K562 (cell line): Measurements from ENCODE around the gene KCND2. TPM values are rescaled to one million over a fixed set of nuclear protein-coding genes. Genes with fewer than 3 reads are reported as not detected.

Experiments used
- ATAC-seq: fragments of 200-7000 bp; cut with Tn5 transposase; 3 replicates; pipeline ENCODE4 v1.9.1; 2020; ENCODE audit warnings: moderate library complexity
- BruUV-seq: library from RNA; stranded (reverse); fragments of 400-500 nt; replicated peaks from 2 replicates; lab custom pipeline; 2021; lab: Mats Ljungman, UMichigan
- CTCF ChIA-PET: fragments of 300-600 bp; formaldehyde crosslinking; extraction: SDS; loops from one replicate; lab custom pipeline; 2021; ENCODE audit warnings: low intra/inter-chr PET ratio; lab: Yijun Ruan, JAX
- POLR2A ChIA-PET: fragments of 300-600, 350-650 bp; sonication (Branson Sonifier 250); formaldehyde crosslinking; extraction: SDS; loops from one replicate; lab custom pipeline; 2021; ENCODE audit warnings: antibody characterized with exemption, inconsistent platforms; lab: Yijun Ruan, JAX
- DNase-seq, 4 experiments: peaks; one replicate each; pipeline versions ENCODE4 v3.0.0 to v3.0.0-alpha.2; 2011 to 2018; ENCODE audit warnings: low spot score in 3 of 4, mixed read lengths in 3 of 4; ENCODE audit errors: extremely low read depth in 1 of 4
- FAIRE-seq: peaks from 2 replicates; lab custom pipeline; 2011; peaks lifted over from hg19 to GRCh38; lab: Jason Lieb, UNC
- H2AFZ ChIP-seq: 2 replicates; pipeline ENCODE4 v1.6.0; 2011; ENCODE audit warnings: low read depth, low read length, control low read depth, inconsistent platforms
- H3K27ac ChIP-seq: fragments of 200-600 bp; 3 replicates; pipeline ENCODE4 v1.8.0; 2011; ENCODE audit warnings: low read depth, mild to moderate bottlenecking, control low read depth, inconsistent platforms, low read length, moderate library complexity, mixed read lengths; ENCODE audit errors: extremely low read depth
- H3K27me3 ChIP-seq, 2 experiments: fragments of 300-600 bp in 1 of 2; 2 replicates in 1 of 2; 3 replicates in 1 of 2; pipeline versions ENCODE4 v1.6.0 to v1.8.0; 2011; ENCODE audit warnings: inconsistent platforms in 2 of 2, low read length in 2 of 2, mild to moderate bottlenecking in 1 of 2, mixed read lengths in 1 of 2, moderate library complexity in 1 of 2; ENCODE audit not compliant: control insufficient read depth in 2 of 2, insufficient read depth in 2 of 2
- H3K36me3 ChIP-seq: fragments of 300-600 bp; 3 replicates; pipeline ENCODE4 v1.8.0; 2011; ENCODE audit warnings: mild to moderate bottlenecking, low read length, inconsistent platforms; ENCODE audit not compliant: control insufficient read depth, insufficient read depth
- H3K4me1 ChIP-seq, 2 experiments: fragments of 200-600 bp in 1 of 2; replicated peaks in 1 of 2; 2 replicates in 1 of 2; 3 replicates in 1 of 2; pipeline versions ENCODE4 v1.5.1 to v1.8.0; 2011; ENCODE audit warnings: inconsistent platforms in 2 of 2, low read length in 2 of 2, mild to moderate bottlenecking in 1 of 2, mixed read lengths in 1 of 2, moderate library complexity in 1 of 2; ENCODE audit not compliant: control insufficient read depth in 2 of 2, insufficient read depth in 2 of 2
- H3K4me2 ChIP-seq: 2 replicates; pipeline ENCODE4 v1.6.1; 2011; ENCODE audit warnings: low read length, control low read depth, inconsistent platforms, mixed read lengths; ENCODE audit not compliant: insufficient read depth
- H3K4me3 ChIP-seq: fragments of 200-600 bp; sonication (generic), shearing (Covaris generic); 2 replicates; pipeline ENCODE4 v1.5.1; 2016; ENCODE audit warnings: control low read depth, inconsistent platforms
- H3K79me2 ChIP-seq: fragments of 200-600 bp; 3 replicates; pipeline ENCODE4 v1.8.0; 2011; ENCODE audit warnings: low read length, inconsistent platforms; ENCODE audit not compliant: control insufficient read depth, insufficient read depth
- H3K9ac ChIP-seq, 2 experiments: 2 replicates each; pipeline versions ENCODE4 v1.6.0 to v1.6.1; 2011; ENCODE audit warnings: low read depth in 2 of 2, low read length in 2 of 2, control low read depth in 1 of 2, inconsistent platforms in 1 of 2, mild to moderate bottlenecking in 1 of 2, mixed read lengths in 1 of 2; ENCODE audit not compliant: insufficient read depth in 1 of 2
- H3K9me1 ChIP-seq: one replicate; pipeline ENCODE4 v1.6.0; 2011; ENCODE audit warnings: inconsistent platforms, mild to moderate bottlenecking, low read length, moderate library complexity; ENCODE audit not compliant: control insufficient read depth, insufficient read depth
- H3K9me3 ChIP-seq: replicated peaks from 2 replicates; pipeline ENCODE4 v1.5.1; 2011; ENCODE audit warnings: low read depth, low read length, inconsistent platforms; ENCODE audit not compliant: control insufficient read depth, insufficient read depth
- H4K20me1 ChIP-seq: replicated peaks from 2 replicates; pipeline ENCODE4 v1.6.1; 2011; ENCODE audit warnings: low read length, inconsistent platforms, mixed read lengths; ENCODE audit not compliant: control insufficient read depth, insufficient read depth
- ATF1 ChIP-seq, 2 experiments: fragments of 450-650 bp in 1 of 2; IDR thresholded peaks; 2 replicates each; pipeline ENCODE4 v1.6.1; 2016; ENCODE audit warnings: missing compliant biosample characterization in 1 of 2, missing genetic modification characterization in 1 of 2
- BCL6 ChIP-seq: fragments of 250-450 bp; sonication (Bioruptor Pico); IDR thresholded peaks from 2 replicates; pipeline ENCODE4 v1.4.0; 2020
- CHCHD3 ChIP-seq: fragments of 250-450 bp; sonication (Bioruptor Pico); IDR thresholded peaks from 2 replicates; pipeline ENCODE4 v2.1.2; 2022; ENCODE audit warnings: mild to moderate bottlenecking
- DPF2 ChIP-seq: fragments of 450-650 bp; IDR thresholded peaks from 2 replicates; pipeline ENCODE4 v1.6.1; 2016
- FOXJ2 ChIP-seq: fragments of 200-800 bp; sonication (Bioruptor generic); IDR thresholded peaks from 2 replicates; pipeline ENCODE4 v1.6.1; 2016; ENCODE audit warnings: missing genetic modification characterization, missing compliant biosample characterization
- HSF4 ChIP-seq: fragments of 250-450 bp; sonication (Bioruptor Pico); IDR thresholded peaks from 2 replicates; pipeline ENCODE4 v2.1.2; 2022; ENCODE audit warnings: mild to moderate bottlenecking, moderate library complexity, borderline replicate concordance
- IRF2 ChIP-seq: sonication (generic); formaldehyde crosslinking; IDR thresholded peaks from 2 replicates; pipeline ENCODE4 v1.8.1; 2022; ENCODE audit warnings: mild to moderate bottlenecking, missing genetic modification reagents
- MYC ChIP-seq, 2 experiments: fragments of 250-450 bp in 1 of 2; sonication (Bioruptor Pico) in 1 of 2; IDR thresholded peaks; 2 replicates each; pipeline versions ENCODE4 v1.5.1 to v1.6.1; 2012 to 2021; ENCODE audit warnings: low read depth in 2 of 2, borderline replicate concordance in 1 of 2, improper control_type of control experiment in 1 of 2, low read length in 1 of 2, mild to moderate bottlenecking in 1 of 2, moderate library complexity in 1 of 2
- NFIX ChIP-seq: fragments of 250-450 bp; sonication (Bioruptor Pico); IDR thresholded peaks from 2 replicates; pipeline ENCODE4 v1.4.0; 2020; ENCODE audit warnings: low read depth, mild to moderate bottlenecking, moderate library complexity
- SIN3B ChIP-seq: fragments of 450-650 bp; IDR thresholded peaks from 2 replicates; pipeline ENCODE4 v1.6.1; 2017; ENCODE audit warnings: low read depth, mild to moderate bottlenecking, moderate library complexity
- ZNF23 ChIP-seq: fragments of 250-450 bp; sonication (Bioruptor Pico); IDR thresholded peaks from 2 replicates; pipeline ENCODE4 v1.4.0; 2020; ENCODE audit warnings: mild to moderate bottlenecking
- ZNF263 ChIP-seq: sonication (generic); formaldehyde crosslinking; IDR thresholded peaks from 2 replicates; pipeline ENCODE4 v1.8.0; 2022; ENCODE audit warnings: mild to moderate bottlenecking, missing genetic modification reagents, borderline replicate concordance
- ZNF311 ChIP-seq: fragments of 250-450 bp; sonication (Bioruptor Pico); IDR thresholded peaks from 2 replicates; pipeline ENCODE4 v1.4.0; 2020; ENCODE audit warnings: mild to moderate bottlenecking, moderate library complexity
- ZNF316 ChIP-seq: fragments of 450-650 bp; IDR thresholded peaks from 2 replicates; pipeline ENCODE4 v1.6.1; 2016
- ZNF699 ChIP-seq: fragments of 250-450 bp; sonication (Bioruptor Pico); IDR thresholded peaks from 2 replicates; pipeline ENCODE4 v1.8.0; 2021; ENCODE audit warnings: mild to moderate bottlenecking, moderate library complexity; ENCODE audit not compliant: insufficient replicate concordance
- in situ Hi-C: fragments of 300-500 bp; cut with MboI; formaldehyde crosslinking; loops from 4 replicates; pipeline ENCODE4 v1.15.0; 2018; ENCODE audit warnings: inconsistent platforms, mixed read lengths
- intact Hi-C: fragments of 100-400 bp; cut with micrococcal nuclease; formaldehyde crosslinking; loops from 2 replicates; pipeline ENCODE4 v1.14.2; 2022
- polyA plus RNA-seq, 8 experiments: library from polyadenylated mRNA; depleted of rRNA in 4 of 8; stranded (reverse) in 5 of 8; unstranded in 3 of 8; fragments of >200 nt; fragmentation: Nextera tagmentation in 2 of 8; fragmentation: Illumina TruSeq in 1 of 8; extraction: Ambion mirVana in 2 of 8; extraction: Trizol in 1 of 8; gene quantifications; 2 replicates each; pipeline versions ENCODE4 v1.2.1 to v1.2.3, GENCODE V29; 2011 to 2014; ENCODE audit warnings: inconsistent platforms in 1 of 8, missing spikeins in 1 of 8
- total RNA-seq, 7 experiments: library from RNA; depleted of rRNA in 6 of 7; stranded (reverse); fragments of >200 nt in 6 of 7; fragmentation: Illumina TruSeq in 2 of 7; extraction: Trizol in 2 of 7; gene quantifications; 2 replicates each; pipeline versions ENCODE4 v1.2.1 to v1.2.3, GENCODE V29; 2011 to 2021; ENCODE audit warnings: low replicate concordance in 1 of 7
- TF ChIP-seq, protein P1 (sequence below): sonication (generic); formaldehyde crosslinking; IDR thresholded peaks from 2 replicates; pipeline ENCODE4 v1.8.1; 2023; ENCODE audit warnings: mild to moderate bottlenecking, missing genetic modification reagents
- TF ChIP-seq, protein P2 (sequence below), 2 experiments: fragments of 250-450 bp in 1 of 2; fragments of 450-650 bp in 1 of 2; sonication (Bioruptor Pico) in 1 of 2; IDR thresholded peaks; 2 replicates each; pipeline versions ENCODE4 v1.6.1 to v1.8.0; 2016 to 2021; ENCODE audit warnings: mild to moderate bottlenecking in 2 of 2, moderate library complexity in 2 of 2, missing compliant biosample characterization in 1 of 2, missing genetic modification characterization in 1 of 2
- TF ChIP-seq, protein P3 (sequence below): IDR thresholded peaks from 2 replicates; pipeline ENCODE4 v1.6.1; 2011; ENCODE audit warnings: borderline replicate concordance, low read depth, mild to moderate bottlenecking, moderate library complexity, low read length; ENCODE audit not compliant: insufficient read depth, poor library complexity, severe bottlenecking

The KCND2 gene
- total and polyA plus RNA-seq, 9 of the 15 experiments (the other 6 are each of a cell fraction or from before 2014, with no cell fraction given), result 0.03 to 0.12 TPM; not detected in 7

- H4K20me1 ChIP-seq, result no peaks in the 10 kb centered on the region
- H3K4me2 ChIP-seq, result no peak overlapping the region
- TF ChIP-seq ZNF311 (CRISPR knock-in tag), result no peak
- no peak for TF ChIP-seq BCL6 (CRISPR knock-in tag)
- no peak for TF ChIP-seq ATF1 (CRISPR knock-in tag; IDR thresholded peaks at IDR 0.05)
- TF ChIP-seq ATF1 (tag; IDR thresholded peaks at IDR 0.05), result no peak
- TF ChIP-seq ZNF23 (CRISPR knock-in tag), result no peak
- TF ChIP-seq ZNF316, result no peak
- no peak for TF ChIP-seq FOXJ2 (tag)
- TF ChIP-seq NFIX (CRISPR knock-in tag), result no peak
- no peak for TF ChIP-seq SIN3B
- no peak for TF ChIP-seq DPF2
- TF ChIP-seq, protein P1, sequence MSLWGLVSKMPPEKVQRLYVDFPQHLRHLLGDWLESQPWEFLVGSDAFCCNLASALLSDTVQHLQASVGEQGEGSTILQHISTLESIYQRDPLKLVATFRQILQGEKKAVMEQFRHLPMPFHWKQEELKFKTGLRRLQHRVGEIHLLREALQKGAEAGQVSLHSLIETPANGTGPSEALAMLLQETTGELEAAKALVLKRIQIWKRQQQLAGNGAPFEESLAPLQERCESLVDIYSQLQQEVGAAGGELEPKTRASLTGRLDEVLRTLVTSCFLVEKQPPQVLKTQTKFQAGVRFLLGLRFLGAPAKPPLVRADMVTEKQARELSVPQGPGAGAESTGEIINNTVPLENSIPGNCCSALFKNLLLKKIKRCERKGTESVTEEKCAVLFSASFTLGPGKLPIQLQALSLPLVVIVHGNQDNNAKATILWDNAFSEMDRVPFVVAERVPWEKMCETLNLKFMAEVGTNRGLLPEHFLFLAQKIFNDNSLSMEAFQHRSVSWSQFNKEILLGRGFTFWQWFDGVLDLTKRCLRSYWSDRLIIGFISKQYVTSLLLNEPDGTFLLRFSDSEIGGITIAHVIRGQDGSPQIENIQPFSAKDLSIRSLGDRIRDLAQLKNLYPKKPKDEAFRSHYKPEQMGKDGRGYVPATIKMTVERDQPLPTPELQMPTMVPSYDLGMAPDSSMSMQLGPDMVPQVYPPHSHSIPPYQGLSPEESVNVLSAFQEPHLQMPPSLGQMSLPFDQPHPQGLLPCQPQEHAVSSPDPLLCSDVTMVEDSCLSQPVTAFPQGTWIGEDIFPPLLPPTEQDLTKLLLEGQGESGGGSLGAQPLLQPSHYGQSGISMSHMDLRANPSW (CRISPR knock-in tag), result no peak
- no peak for TF ChIP-seq IRF2
- TF ChIP-seq ZNF699 (CRISPR knock-in tag), result no peak
- TF ChIP-seq ZNF263 (CRISPR knock-in tag), result no peak
- TF ChIP-seq, protein P2, sequence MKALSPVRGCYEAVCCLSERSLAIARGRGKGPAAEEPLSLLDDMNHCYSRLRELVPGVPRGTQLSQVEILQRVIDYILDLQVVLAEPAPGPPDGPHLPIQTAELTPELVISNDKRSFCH (CRISPR knock-in tag; IDR thresholded peaks at IDR 0.05), result no peak
- TF ChIP-seq, protein P2 (tag; IDR thresholded peaks at IDR 0.05), result no peak
- TF ChIP-seq CHCHD3 (CRISPR knock-in tag), result no peak
- no peak for TF ChIP-seq MYC (IDR thresholded peaks at IDR 0.05; ENCODE audit: low read depth, low read length)
- no peak for TF ChIP-seq MYC (CRISPR knock-in tag; IDR thresholded peaks at IDR 0.05; ENCODE audit: borderline replicate concordance, low read depth)
- no peak for TF ChIP-seq HSF4 (CRISPR knock-in tag)
- TF ChIP-seq, protein P3, sequence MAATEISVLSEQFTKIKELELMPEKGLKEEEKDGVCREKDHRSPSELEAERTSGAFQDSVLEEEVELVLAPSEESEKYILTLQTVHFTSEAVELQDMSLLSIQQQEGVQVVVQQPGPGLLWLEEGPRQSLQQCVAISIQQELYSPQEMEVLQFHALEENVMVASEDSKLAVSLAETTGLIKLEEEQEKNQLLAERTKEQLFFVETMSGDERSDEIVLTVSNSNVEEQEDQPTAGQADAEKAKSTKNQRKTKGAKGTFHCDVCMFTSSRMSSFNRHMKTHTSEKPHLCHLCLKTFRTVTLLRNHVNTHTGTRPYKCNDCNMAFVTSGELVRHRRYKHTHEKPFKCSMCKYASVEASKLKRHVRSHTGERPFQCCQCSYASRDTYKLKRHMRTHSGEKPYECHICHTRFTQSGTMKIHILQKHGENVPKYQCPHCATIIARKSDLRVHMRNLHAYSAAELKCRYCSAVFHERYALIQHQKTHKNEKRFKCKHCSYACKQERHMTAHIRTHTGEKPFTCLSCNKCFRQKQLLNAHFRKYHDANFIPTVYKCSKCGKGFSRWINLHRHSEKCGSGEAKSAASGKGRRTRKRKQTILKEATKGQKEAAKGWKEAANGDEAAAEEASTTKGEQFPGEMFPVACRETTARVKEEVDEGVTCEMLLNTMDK, result no peak
- TF ChIP-seq, all 486 proteins: peak for 0
- CTCF ChIA-PET, result no interaction called here
- H2AFZ ChIP-seq, result no peak overlapping the region
- BruUV-seq, result no TSS peak
- no peak overlapping the region for H3K27ac ChIP-seq
- FAIRE-seq, result no peak
- no peaks in the 10 kb centered on the region for H3K4me1 ChIP-seq
- H3K9me1 ChIP-seq, result no peaks in the 10 kb centered on the region
- no peak for DNase-seq
- no peak for ATAC-seq
- POLR2A ChIA-PET, result no interaction called here
- H3K36me3 ChIP-seq, result no peaks in the 10 kb centered on the region
- no peaks in the 10 kb centered on the region for H3K27me3 ChIP-seq
- no peaks in the 10 kb centered on the region for H3K79me2 ChIP-seq
- no peak overlapping the region for H3K9ac ChIP-seq
- in situ Hi-C loops (no loop called here), intact Hi-C loops (no loop called here)
- no peaks in the 10 kb centered on the region for H3K9me3 ChIP-seq
- no peak overlapping the region for H3K4me3 ChIP-seq
Measured at GRCh38 chr7:120293027-120293426, 20.1 kb downstream of the KCND2 start.
